ENCODE data around the gene KCNIP1. TPM values are rescaled to one million over a fixed set of nuclear protein-coding genes. Genes with fewer than 3 reads are reported as not detected.

KCNIP1 gene
- total and polyA plus RNA-seq, 11 donors, result 0.52 to 1.3 (median 1.2) TPM; not detected in 8

- Histone ChIP-seq H3K4me3 (no peak overlapping the region), H3K36me3 (no peaks in the 10 kb centered on the region), H3K4me1 (peaks cover 0 to 26% (median 7%) of the 10 kb centered on the region in 12 donors), H3K27me3 (no peaks in the 10 kb centered on the region), H3K9me3 (peaks cover 0 to 6% (median 0%) of the 10 kb centered on the region in 12 donors), H3K27ac (no peak overlapping the region)
- intact Hi-C loops (cut with DNase I), result no loop called here
- WGBS, 4 donors, result 96 to 100% (median 99%) methylated on average over 3 of the region's 3 CpGs
- DNase-seq (no peak), ATAC-seq (no peak)
- TF ChIP-seq CTCF (IDR thresholded peaks at IDR 0.05) (no peak), POLR2A (IDR thresholded peaks at IDR 0.05) (no peak)
Observed at GRCh38 chr5:170524576-170524975, 20.8 kb downstream of the KCNIP1 start.

GRCh38 chr5:170525470-170526211 is 21.8 kb downstream of the KCNIP1 start:
- ATAC-seq (peak; percentile 33 to 79 (median 65)), DNase-seq (peak in 1 of 5 donors; percentile 40)
- no peak overlapping the region for H3K4me3 ChIP-seq
- WGBS, 4 donors, result 66 to 77% (median 74%) methylated on average over 6 to 7 of the region's 7 CpGs
- H3K27me3 ChIP-seq, result no peaks in the 10 kb centered on the region
- TF ChIP-seq CTCF (IDR thresholded peaks at IDR 0.05), result no peak
- TF ChIP-seq POLR2A (IDR thresholded peaks at IDR 0.05), result no peak
- no peak overlapping the region for H3K27ac ChIP-seq
- no peaks in the 10 kb centered on the region for H3K36me3 ChIP-seq
- peaks cover 0 to 6% (median 0%) of the 10 kb centered on the region in 12 donors for H3K9me3 ChIP-seq
- H3K4me1 ChIP-seq, result peaks cover 0 to 26% (median 7%) of the 10 kb centered on the region in 12 donors
- intact Hi-C loops (cut with DNase I), result no loop called here

GRCh38 chr5:170527991-170528390 is 24.2 kb downstream of the KCNIP1 start:
- intact Hi-C loops (cut with DNase I), result no loop called here
- Histone ChIP-seq H3K9me3 (no peaks in the 10 kb centered on the region), H3K36me3 (no peaks in the 10 kb centered on the region), H3K4me1 (peaks cover 0 to 21% (median 4%) of the 10 kb centered on the region in 12 donors), H3K27me3 (no peaks in the 10 kb centered on the region), H3K27ac (no peak overlapping the region), H3K4me3 (no peak overlapping the region)
- DNase-seq, result no peak
- 79 to 83% (median 80%) methylated on average over 3 of the region's 3 CpGs for WGBS, 4 donors
- no peak for ATAC-seq
- no peak for TF ChIP-seq CTCF (IDR thresholded peaks at IDR 0.05)
- no peak for TF ChIP-seq POLR2A (IDR thresholded peaks at IDR 0.05)

- H3K27ac ChIP-seq, result no peak overlapping the region
- no peaks in the 10 kb centered on the region for H3K9me3 ChIP-seq
- no peak for TF ChIP-seq POLR2A (IDR thresholded peaks at IDR 0.05)
- TF ChIP-seq CTCF (IDR thresholded peaks at IDR 0.05), result no peak
- peaks cover 0 to 14% (median 0%) of the 10 kb centered on the region in 12 donors for H3K4me1 ChIP-seq
- 85 to 96% (median 92%) methylated on average over 1 of the region's 1 CpG for WGBS, 4 donors
- H3K36me3 ChIP-seq, result no peaks in the 10 kb centered on the region
- no peak for ATAC-seq
- H3K4me3 ChIP-seq, result no peak overlapping the region
- DNase-seq, result no peak
- intact Hi-C loops (cut with DNase I), result no loop called here
- H3K27me3 ChIP-seq, result no peaks in the 10 kb centered on the region
Observed at GRCh38 chr5:170528976-170529375, 25.2 kb downstream of the KCNIP1 start.

Measured in heart left ventricle (tissue), 16 donors.